IPS-NIHi7 (cell line): ENCODE measurements around the gene MXRA5.
"Not testable (repeated sequence)": the region's sequence is repeated elsewhere in the genome, so short reads cannot be mapped to it uniquely, and the experiment has no call there.

ENCODE experiments used
- DNase-seq: peaks from one replicate; pipeline ENCODE4 v3.0.0; 2012; ENCODE audit warnings: mixed read lengths; ENCODE audit errors: extremely low spot score

The MXRA5 gene

DNA sequence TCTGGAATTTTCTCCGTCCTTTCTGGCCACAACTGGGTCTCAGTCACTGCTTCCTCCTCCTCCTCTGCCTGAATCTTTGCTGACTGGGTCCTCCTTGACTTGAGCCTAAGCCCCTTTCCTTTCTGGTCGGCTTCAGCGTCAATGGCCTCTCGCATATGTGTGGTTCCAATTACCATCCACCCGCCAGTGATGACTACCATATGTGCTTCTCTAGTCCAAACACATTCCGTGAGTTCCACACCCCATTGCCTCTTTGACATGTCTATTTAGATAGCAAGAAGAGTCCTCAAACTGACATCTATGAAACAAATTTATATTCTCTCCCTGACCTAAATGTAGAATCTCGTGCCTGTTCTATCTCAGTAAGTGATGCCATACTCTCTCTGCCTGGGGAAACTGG lies 19.8 kb downstream of the MXRA5 start:
- DNase-seq, result no peak

DNA sequence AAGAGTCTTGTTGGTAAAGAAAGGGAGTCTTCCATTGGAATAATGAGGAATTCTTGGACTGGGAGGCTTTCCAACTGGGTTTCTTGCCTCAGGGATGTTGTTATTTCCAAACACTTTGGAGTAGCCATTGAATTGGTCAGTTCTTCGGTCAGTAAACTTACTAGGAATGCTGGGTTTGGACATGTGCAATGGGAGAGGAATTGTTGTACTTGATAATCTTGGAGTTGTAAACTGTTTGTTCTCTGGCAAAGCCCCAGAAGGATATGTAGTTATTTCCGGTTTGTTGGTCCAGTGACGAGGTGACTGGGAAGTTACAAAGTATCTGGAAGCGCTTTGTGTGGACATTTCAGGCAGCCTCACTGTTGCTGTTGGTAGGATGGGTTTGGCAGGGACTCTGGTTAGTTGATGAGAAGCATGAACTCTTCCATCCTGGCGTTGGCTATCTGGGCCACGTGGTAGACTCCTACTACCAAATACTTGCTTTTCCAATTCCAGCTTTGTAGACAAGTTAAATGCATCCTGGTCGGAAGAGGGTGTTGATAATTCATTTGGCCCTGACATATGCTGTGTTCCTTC lies 25.9 kb downstream of the MXRA5 start:
- no peak for DNase-seq

DNA sequence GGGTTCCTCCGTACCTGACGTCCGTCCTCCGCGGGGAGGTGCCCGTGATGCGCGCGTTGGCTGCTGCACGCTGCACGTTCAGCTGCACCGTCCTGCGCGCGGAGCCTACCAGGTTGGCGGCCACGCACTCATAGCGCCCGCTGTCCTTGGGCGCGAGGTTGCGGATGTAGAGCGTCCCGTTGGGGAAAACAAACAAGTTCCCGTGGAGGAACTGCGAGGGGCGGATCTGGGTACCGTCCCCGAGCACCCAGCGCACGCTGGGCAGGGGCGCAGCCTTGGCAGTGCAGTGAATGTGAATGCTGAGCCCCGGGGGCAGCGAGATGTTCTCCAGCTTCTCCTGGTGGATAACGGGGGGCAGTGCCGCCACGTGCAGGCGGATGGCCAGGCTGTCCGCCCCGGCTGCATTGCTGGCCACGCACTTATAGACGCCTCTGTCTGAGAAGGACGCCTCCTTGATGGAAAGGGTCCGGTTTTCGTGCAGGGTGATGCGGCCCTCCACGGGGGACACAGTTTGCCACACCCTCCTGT lies 29.2 kb downstream of the MXRA5 start:
- no peak for DNase-seq

DNA sequence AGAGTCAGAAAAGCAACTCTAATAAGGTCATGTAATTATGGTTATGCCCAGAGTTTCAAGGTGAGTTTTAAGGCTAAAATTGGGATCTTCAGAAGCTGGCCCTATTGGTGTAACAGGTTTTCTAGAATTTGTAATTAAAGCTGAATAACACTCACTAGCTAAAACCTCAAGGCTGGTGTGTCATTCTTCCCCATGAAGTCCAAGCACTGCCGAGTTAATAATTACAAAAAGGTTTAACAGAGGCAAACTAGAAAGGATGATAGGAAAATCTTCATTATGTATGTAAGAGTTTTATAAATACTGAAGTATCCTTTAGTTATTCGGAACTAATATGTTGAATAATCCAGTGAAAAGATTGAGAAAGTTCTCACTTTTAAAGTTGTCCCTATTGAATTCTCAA lies 34.3 kb downstream of the MXRA5 start:
- DNase-seq, result no peak

DNA sequence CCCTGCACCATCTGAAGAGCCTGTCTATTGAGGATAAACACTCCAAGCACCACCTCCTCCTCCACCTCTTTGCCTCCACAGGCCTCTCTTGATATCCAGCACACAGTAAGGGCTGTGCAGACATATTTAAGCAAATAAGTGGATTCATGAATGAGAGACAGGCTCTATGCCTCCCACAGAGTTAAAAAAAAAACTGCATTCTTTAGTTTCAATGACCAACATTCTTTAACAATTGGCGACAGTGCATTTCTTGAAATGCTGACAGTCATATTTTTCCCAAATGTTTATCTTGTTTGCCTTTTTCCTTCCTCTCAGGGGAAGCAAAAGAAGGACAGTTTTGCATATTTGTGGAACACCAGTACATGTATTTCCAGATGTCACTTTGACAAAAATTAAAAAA lies 38.6 kb downstream of the MXRA5 start:
- DNase-seq, result no peak

DNA sequence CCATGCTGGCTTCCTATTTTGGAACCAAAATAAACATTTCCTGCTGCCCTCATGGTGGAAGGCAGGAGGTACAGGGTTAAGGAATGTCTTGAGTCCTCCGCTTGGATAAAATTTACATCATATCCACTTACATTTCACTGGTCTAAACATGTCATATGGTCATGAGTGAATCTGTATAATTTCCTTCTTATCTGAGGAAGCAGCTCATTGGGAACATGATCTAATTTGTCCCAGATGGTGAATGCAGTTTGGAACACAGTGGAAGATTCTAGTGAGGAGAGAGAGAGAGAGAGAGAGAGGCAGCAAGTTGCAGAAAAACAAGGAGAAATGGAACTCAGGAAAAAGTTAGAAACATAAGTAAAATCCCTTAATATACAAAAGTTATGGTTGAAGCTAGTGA lies 46.8 kb downstream of the MXRA5 start:
- no peak for DNase-seq

DNA sequence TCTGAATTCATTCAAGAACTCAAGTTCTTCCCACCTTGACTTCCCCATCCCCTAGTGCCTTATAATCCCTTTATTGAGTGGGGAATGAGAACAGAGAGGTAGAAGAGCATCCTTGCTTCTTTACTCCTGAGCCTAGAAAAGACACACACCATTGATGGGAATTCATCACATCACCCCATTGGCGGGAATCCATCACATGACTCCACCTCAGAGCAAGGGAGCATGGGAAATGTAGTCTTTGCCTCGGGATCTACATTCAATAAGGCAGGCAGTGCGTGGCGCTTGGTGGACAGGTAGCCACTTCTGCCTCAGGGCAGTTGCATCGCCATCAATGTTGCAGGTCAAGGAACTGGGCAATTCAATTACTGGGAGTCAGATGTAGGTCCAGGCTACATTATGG lies 50.7 kb downstream of the MXRA5 start:
- peak; percentile 84 for DNase-seq

DNA sequence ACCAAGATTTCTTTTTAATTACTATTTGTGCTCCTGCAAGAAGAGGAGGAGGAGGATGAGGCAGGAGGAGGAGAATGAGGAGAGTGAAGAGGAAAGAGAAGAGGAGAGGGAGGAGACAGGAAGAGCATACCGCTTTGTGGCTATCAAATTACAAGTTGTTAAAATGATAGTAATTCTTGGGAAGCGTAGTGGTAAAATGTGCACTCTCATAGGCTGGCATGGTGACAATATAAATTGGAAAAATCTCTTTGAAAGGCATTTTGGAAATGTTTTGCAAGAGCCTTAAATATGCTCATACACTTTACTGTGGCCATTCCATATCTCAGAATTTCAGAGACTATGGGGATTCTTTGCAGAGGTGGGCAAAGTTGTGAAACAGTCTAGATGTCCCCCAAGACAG lies 53.2 kb downstream of the MXRA5 start:
- no peak for DNase-seq

DNA sequence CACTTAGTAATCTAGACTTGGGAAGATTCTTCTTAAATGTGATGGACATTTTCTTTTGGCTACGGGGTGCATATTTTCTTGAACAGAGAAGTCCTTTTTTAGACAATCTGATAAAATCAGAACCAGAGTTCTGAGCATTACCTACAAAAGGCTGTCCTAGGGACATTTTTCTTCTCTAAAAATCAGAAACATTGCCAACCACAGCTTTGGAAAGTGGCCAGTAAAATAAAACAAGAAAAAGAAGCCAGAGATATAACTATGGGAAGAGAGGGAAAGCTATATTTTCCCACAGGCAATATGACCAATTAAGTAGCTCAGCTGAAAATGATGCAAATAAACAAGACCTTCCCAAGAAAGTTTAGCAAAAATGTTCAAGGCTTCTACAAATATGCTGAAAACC lies 55.9 kb downstream of the MXRA5 start:
- no peak for DNase-seq

DNA sequence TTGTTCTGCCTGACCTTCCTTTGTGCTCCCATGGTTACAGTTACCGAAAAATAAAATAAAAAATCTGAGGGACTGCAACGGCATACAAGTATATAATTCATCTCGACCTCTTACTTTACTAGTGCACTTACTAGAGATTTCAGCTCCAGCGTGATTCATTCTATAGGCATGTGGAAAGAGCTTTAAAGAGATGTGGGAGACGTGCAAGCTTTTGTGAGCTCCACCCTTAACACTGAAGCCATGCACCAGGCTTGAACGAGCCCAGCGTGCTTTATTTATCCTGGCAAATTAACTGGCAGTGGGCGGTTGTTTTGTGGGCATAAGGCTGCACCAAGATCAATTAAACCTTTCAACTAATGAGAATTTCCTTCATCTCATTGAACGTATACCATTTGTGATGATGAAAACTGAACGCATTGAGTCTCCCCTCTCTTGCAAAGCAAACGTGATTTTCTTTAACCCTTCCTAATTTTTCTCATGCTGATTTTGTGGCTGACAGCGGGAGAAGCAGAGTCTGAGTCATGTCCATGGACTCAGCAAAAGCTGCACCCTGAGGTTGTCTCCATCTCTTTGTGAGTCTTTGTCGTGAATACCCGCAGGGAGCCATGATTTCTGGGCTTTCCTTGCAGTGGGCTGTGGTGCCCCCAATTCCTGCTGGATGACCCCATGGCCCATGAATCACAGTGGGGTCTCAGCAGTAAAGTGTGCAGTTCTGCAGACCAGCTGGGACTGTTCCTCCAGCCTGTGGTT lies 60.1 kb downstream of the MXRA5 start:
- no peak for DNase-seq

DNA sequence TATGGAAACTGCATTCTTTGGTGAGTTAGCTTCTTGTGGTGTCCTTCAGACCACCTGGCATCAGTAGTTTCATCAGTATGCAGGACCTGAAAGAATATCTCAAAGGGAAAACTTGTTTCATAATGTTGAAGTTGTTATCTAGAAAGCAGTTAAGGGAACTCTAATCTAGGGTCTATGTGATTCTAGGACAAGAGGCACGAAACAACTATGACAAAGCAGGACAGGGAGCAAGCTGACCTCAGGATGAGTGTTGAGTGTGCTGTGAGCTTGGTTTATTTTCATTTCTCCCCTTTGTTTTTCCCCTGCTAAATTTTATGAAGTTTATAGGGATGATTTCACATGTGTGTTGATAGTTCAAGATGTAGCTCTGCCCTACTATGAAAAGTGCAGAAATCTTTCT lies 65.7 kb downstream of the MXRA5 start:
- no peak for DNase-seq

DNA sequence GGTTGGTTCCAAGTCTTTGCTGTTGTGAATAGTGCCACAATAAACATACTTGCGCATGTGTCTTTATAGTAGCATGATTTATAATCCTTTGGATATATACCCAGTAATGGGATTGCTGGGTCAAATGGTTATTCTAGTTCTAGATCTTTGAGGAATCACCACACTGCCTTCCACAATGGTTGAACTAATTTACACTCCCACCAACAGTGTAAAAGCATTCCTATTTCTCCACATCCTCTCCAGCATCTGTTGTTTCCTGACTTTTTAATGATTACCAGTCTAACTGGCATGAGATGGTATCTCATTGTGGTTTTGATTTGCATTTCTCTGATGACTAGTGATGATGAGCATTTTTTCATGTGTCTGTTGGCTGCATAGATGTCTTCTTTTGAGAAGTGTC lies 72.8 kb downstream of the MXRA5 start:
- not testable (repeated sequence) for DNase-seq

DNA sequence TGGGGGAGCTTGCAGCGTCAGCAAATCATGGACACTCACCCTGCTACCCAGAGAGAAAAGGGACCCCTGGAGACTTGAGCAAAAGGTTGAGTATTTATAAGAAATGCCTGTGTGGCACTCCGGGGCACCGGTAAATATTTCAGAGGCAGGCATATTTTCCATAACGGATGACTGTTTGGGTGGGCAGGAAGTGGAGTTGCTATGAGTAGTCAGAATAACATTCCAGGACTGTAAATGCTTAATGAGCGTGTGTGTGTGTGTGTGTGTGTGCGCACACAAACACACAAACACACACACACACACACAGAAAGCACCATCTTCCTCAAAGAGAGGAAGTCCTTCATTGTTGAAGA lies 74.6 kb downstream of the MXRA5 start:
- DNase-seq, result no peak

DNA sequence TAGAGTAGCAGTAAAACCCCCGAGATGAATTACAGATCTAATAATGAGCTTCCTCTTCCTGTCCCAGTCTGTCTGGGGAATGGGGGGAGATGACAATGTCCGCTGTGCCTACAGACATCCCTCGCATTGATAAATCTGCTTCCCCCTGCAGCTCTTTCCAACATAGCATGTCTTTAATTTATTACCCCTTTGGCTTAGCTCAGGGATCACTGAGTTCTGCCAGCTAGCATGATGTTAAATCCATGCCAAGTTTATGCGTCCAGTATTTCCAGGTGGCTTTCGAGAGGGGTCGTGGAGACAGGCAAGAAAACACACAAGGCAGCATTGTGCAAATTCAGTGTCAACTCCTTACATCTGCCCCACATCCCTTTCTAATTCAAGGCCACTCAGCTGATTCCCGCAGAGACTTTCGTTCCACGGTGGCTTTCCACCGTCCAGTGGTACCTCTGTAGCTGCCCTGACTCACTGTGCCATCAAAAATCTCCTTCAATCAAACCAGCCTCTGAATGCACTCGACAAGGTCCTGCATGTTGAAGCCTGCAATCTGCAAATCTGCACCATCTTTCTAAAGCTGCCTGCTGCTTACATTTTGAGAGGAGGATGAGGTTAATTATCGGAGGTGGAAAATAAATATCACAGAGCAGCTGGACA lies 75.1 kb downstream of the MXRA5 start:
- DNase-seq, result no peak

DNA sequence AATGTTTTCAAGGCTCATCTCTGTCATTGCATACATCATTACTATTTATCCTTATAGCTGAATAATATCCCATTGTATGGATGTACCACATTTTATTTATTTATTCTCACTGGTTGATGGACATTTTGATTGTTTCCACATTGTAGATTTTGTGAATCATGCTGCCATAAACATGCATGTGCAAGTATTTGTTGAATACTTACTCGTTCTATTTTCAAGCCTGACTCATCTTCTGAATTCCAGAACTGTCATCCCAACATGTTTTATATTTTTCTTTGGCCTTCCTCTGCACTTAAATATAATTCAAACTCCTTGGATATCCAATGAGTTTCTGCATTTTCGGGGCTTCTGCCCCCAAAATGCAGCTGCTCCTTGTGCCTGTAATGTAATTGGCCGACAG lies 77.6 kb downstream of the MXRA5 start:
- no peak for DNase-seq

DNA sequence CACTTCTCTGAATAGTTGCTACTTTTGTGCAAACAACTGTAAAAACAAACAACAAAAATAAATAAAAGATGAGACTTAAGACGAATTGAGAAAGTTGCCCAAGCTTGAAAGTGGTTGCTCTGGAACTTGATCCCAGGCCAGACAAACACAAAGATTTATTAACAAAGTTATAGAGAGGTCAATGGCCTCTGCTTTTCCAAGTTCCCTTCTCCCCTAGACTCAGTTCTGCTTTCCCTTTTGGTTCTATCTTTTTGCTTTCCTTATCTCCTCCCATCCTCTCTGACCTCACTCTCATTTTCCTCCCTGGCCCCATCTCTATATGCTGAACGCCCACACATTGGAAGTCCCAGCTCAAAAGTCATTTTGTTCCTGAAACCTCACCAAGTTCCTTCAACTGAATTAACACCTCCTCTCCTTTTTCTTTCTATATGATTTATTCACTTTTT lies 82.7 kb downstream of the MXRA5 start:
- DNase-seq, result no peak

DNA sequence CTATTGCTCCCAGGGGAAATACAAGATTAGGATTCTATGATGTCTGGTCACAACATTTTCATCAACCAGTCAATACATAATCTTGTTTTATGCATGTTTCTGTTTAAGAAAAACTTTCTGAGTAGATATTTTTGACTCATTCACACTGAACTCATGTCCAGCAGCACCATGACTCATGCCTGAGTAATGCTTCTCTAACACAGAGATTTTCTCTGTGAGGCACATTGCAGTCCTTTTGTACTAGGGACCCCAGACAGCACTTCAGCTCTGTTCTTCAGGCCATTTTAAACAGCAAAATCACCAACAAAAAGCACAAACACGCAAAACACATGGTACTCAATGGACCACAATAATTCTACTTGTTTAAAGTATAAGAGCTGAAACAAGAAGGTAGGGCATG lies 83.6 kb downstream of the MXRA5 start:
- no peak for DNase-seq
